Transverse colon (tissue), 4 donors: ENCODE measurements around the gene RARRES1.

Source experiments
- POLR2A ChIP-seq: fragments of 450-650 bp; IDR thresholded peaks from one replicate; pipeline ENCODE4 v1.6.1; 2016; ENCODE audit warnings: antibody characterized with exemption, mild to moderate bottlenecking, moderate library complexity
- POLR2AphosphoS5 ChIP-seq, 3 donors: sonication (generic); formaldehyde crosslinking; IDR thresholded peaks; one replicate each; pipeline ENCODE4 v1.6.1; 2016; ENCODE audit warnings: antibody characterized with exemption in 3 of 3
- TF ChIP-seq, protein P1 (sequence below), 5 experiments: fragments of 200-600 bp in 3 of 5; fragments of 450-650 bp in 2 of 5; sonication (generic) in 3 of 5; IDR thresholded peaks; 1 replicate in 2 of 5; 2 replicates in 3 of 5; pipeline ENCODE4 v1.5.1; 2016 to 2017; ENCODE audit warnings: antibody characterized with exemption in 5 of 5, inconsistent platforms in 3 of 5, mild to moderate bottlenecking in 2 of 5, moderate library complexity in 1 of 5

GRCh38 chr3:158755421-158755820, 23.2 kb upstream of the RARRES1 start:
- TF ChIP-seq, protein P1, sequence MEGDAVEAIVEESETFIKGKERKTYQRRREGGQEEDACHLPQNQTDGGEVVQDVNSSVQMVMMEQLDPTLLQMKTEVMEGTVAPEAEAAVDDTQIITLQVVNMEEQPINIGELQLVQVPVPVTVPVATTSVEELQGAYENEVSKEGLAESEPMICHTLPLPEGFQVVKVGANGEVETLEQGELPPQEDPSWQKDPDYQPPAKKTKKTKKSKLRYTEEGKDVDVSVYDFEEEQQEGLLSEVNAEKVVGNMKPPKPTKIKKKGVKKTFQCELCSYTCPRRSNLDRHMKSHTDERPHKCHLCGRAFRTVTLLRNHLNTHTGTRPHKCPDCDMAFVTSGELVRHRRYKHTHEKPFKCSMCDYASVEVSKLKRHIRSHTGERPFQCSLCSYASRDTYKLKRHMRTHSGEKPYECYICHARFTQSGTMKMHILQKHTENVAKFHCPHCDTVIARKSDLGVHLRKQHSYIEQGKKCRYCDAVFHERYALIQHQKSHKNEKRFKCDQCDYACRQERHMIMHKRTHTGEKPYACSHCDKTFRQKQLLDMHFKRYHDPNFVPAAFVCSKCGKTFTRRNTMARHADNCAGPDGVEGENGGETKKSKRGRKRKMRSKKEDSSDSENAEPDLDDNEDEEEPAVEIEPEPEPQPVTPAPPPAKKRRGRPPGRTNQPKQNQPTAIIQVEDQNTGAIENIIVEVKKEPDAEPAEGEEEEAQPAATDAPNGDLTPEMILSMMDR (IDR thresholded peaks at IDR 0.05): no peak
- no peak for TF ChIP-seq POLR2A
- no peak for TF ChIP-seq POLR2AphosphoS5 (IDR thresholded peaks at IDR 0.05)
